ENCODE data around the gene GALNT18. TPM values are rescaled to one million over a fixed set of nuclear protein-coding genes. Genes with fewer than 3 reads are reported as not detected.

GALNT18 gene
- total RNA-seq, 1 donor from 2014 or later = 6.6 TPM

DNA sequence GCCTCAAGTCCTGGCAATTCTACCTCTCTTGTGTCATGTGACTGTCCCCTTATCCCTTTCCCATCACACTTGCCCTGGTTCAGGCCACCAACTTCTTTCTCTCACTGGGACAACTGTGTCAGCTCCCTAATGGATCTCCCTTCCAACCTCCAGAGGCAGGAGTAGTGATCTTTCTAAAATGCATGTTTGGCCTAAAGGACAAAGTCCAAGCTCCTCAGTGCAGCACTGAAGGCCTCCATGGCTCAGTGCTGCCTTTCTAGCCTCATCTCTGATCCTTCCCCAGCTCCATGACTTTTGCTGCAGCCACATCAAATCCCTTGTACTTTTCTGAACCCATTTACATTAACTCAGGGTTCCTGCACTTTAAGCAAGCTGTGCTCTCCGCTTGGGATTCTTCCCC, 349.6 kb downstream of the GALNT18 start:
- no peaks in the 10 kb centered on the region for H3K27me3 ChIP-seq (ENCODE audit: control insufficient read depth, insufficient read depth, low read length)
- TF ChIP-seq, protein P1, sequence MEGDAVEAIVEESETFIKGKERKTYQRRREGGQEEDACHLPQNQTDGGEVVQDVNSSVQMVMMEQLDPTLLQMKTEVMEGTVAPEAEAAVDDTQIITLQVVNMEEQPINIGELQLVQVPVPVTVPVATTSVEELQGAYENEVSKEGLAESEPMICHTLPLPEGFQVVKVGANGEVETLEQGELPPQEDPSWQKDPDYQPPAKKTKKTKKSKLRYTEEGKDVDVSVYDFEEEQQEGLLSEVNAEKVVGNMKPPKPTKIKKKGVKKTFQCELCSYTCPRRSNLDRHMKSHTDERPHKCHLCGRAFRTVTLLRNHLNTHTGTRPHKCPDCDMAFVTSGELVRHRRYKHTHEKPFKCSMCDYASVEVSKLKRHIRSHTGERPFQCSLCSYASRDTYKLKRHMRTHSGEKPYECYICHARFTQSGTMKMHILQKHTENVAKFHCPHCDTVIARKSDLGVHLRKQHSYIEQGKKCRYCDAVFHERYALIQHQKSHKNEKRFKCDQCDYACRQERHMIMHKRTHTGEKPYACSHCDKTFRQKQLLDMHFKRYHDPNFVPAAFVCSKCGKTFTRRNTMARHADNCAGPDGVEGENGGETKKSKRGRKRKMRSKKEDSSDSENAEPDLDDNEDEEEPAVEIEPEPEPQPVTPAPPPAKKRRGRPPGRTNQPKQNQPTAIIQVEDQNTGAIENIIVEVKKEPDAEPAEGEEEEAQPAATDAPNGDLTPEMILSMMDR (IDR thresholded peaks at IDR 0.05; ENCODE audit: insufficient read depth, low read length, poor library complexity, severe bottlenecking) = no peak
- DNase-seq (ENCODE audit: low read depth) = no peak
- H3K36me3 ChIP-seq (ENCODE audit: control insufficient read depth, insufficient read depth, low read length) = no peaks in the 10 kb centered on the region
- H3K4me3 ChIP-seq (ENCODE audit: low read depth, low read length) = no peak overlapping the region

DNA sequence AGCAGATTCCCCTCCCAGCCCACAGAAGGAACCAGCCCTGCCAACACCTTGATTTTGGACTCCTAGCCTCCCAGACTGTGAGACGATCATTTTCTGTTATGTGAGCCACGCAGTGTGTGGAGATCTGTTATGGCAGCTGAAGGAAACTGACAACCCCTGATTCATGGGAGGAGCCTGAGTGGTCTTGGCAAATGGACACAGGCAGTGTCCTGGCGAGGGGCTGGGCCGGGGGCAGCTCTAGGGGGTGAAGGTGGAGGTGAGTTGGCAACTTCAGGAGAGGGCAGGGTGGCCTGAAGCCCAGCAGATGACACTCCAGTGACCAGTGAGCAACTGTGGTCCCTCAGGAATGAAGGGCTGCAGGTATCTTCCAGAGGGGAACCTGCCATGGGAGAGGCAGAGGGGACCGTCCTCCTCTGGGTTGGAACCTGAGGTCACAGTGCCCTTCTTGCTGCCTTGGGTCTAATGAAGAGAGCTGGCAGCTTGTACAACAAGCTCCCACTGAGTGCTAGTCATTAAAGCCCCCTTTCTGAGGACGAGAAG, 351.5 kb downstream of the GALNT18 start:
- no peak overlapping the region for H3K4me3 ChIP-seq (ENCODE audit: low read depth, low read length)
- DNase-seq (ENCODE audit: low read depth) = no peak
- TF ChIP-seq, protein P1 (IDR thresholded peaks at IDR 0.05; ENCODE audit: insufficient read depth, low read length, poor library complexity, severe bottlenecking) = no peak
- H3K36me3 ChIP-seq (ENCODE audit: control insufficient read depth, insufficient read depth, low read length) = no peaks in the 10 kb centered on the region
- no peaks in the 10 kb centered on the region for H3K27me3 ChIP-seq (ENCODE audit: control insufficient read depth, insufficient read depth, low read length)

DNA sequence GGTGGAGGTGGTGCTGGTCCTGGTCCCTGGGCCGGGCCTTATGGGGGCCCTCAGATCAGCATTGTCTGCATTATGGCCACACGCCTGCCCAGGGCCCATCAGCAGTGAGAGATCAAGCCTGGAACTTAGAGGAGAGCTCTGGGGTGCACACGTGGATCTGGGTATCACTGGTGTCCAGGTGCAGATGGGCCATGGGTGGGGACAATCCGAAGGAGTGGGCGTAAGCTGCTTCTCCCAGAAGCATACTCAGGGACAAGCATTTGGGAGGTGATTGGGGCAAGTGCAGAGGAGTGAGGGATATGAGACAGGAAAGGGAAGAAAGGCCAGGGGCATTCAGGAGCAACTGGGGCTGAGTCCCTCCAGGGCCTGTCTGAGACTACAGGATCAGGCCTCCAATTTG, 353.1 kb downstream of the GALNT18 start:
- Histone ChIP-seq H3K36me3 (ENCODE audit: control insufficient read depth, insufficient read depth, low read length) (no peaks in the 10 kb centered on the region), H3K27me3 (ENCODE audit: control insufficient read depth, insufficient read depth, low read length) (no peaks in the 10 kb centered on the region), H3K4me3 (ENCODE audit: low read depth, low read length) (no peak overlapping the region)
- no peak for DNase-seq (ENCODE audit: low read depth)
- TF ChIP-seq, protein P1 (IDR thresholded peaks at IDR 0.05; ENCODE audit: insufficient read depth, low read length, poor library complexity, severe bottlenecking) = no peak

DNA sequence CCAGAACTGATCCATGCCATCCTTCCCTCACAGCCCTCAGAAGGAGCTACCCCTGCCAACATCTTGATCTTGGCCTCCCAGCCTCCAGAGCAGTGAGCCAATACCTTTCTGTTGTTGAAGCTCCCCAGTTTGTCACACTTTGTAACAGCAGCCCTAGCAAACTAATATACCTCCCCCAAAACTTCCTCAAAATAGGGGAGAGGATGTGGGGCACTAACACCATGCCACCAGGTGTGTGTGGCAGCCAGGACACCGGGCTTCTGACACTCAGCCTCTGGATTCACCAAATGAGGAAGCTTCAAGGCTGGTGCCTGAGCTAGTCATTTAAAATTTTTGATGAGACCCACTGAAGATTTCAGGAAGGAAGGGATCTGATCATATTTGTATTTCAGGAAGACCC, 353.7 kb downstream of the GALNT18 start:
- no peaks in the 10 kb centered on the region for H3K36me3 ChIP-seq (ENCODE audit: control insufficient read depth, insufficient read depth, low read length)
- no peaks in the 10 kb centered on the region for H3K27me3 ChIP-seq (ENCODE audit: control insufficient read depth, insufficient read depth, low read length)
- no peak for DNase-seq (ENCODE audit: low read depth)
- no peak overlapping the region for H3K4me3 ChIP-seq (ENCODE audit: low read depth, low read length)
- TF ChIP-seq, protein P1 (IDR thresholded peaks at IDR 0.05; ENCODE audit: insufficient read depth, low read length, poor library complexity, severe bottlenecking) = no peak

DNA sequence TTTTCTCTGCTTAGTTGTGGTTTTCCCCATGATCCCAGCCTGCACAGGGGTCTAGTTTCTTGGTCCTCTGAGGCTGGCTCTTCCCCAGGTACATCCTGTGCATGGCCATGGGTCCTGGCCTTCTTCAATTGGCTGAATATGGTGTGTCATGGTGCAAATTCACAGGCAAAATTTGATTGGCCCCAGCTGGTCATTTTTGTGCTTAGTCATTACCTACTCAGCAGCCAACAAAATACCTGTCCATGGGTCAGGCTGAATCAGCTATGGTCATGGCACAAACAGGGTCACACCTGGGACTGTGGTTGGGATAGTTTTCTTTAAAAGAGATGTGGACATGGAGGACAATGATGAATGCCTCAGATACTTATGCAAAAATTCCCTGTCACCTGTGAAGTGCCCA, 354.5 kb downstream of the GALNT18 start:
- TF ChIP-seq, protein P1 (IDR thresholded peaks at IDR 0.05; ENCODE audit: insufficient read depth, low read length, poor library complexity, severe bottlenecking) = no peak
- H3K4me3 ChIP-seq (ENCODE audit: low read depth, low read length) = no peak overlapping the region
- H3K27me3 ChIP-seq (ENCODE audit: control insufficient read depth, insufficient read depth, low read length) = no peaks in the 10 kb centered on the region
- no peak for DNase-seq (ENCODE audit: low read depth)
- no peaks in the 10 kb centered on the region for H3K36me3 ChIP-seq (ENCODE audit: control insufficient read depth, insufficient read depth, low read length)

DNA sequence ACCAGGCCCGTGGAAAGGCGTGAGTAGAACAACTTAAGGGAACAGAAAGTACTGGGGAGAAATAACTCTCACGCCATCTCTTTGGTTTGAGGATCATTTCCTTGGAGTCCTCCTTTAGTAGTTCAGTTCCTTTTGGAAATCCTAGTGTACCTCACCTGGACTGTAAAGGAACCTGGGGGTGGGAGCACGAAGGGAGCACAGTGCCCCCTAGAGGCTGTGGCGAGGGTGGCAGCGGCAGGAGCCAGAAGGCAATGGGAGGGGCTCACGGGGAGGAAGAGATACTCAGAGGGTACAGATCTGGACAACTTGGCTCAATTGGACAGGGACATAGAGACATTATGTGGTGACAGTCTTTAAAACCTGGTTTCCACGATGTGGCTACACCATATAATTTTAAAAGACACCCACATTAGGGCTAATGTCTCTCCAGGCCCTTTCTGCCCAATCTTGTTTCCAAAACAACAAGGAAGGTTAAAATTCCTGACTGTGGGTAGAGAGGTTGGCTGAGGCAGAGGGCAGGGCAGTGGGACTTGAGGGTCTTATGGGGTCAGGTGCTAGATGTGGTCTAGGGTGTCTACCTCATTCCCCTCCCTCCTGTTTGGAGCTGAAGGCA, 355.7 kb downstream of the GALNT18 start:
- TF ChIP-seq, protein P1 (IDR thresholded peaks at IDR 0.05; ENCODE audit: insufficient read depth, low read length, poor library complexity, severe bottlenecking) = peak; percentile 74
- no peak for DNase-seq (ENCODE audit: low read depth)
- H3K4me3 ChIP-seq (ENCODE audit: low read depth, low read length) = no peak overlapping the region
- no peaks in the 10 kb centered on the region for H3K36me3 ChIP-seq (ENCODE audit: control insufficient read depth, insufficient read depth, low read length)
- H3K27me3 ChIP-seq (ENCODE audit: control insufficient read depth, insufficient read depth, low read length) = no peaks in the 10 kb centered on the region
